B cell (primary cell): ENCODE results near the gene AHDC1.

Experiments
- EZH2 ChIP-seq: IDR thresholded peaks from 2 replicates; pipeline ENCODE4 v1.6.1; 2012; ENCODE audit warnings: borderline replicate concordance, low read depth, mild to moderate bottlenecking, moderate library complexity, low read length; ENCODE audit not compliant: insufficient read depth, poor library complexity, severe bottlenecking
- TF ChIP-seq, protein P1 (sequence below): fragments of 200-600 bp; IDR thresholded peaks from one replicate; pipeline ENCODE4 v1.8.0; 2022; ENCODE audit warnings: antibody characterized with exemption, mild to moderate bottlenecking

DNA sequence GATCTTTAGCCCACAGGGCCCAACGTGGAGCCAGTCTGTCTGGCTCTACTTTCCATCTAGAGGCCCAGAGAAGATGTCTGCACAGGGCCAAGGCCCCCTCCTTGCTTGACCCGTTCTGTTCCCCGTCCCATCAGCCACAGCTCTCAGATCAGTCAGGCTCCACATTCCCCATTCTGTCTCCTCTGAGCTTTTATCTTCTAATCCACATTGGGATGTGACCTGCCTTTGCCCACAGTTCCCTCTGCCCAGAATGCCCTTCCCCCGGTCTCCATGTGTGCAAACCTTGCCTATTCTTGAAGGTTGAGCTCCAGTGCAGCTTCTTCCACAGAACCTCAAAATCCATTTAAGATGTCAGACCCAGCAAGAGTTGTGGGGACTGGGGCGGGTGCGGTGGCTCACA lies 60.7 kb downstream of the AHDC1 start:
- TF ChIP-seq, protein P1, sequence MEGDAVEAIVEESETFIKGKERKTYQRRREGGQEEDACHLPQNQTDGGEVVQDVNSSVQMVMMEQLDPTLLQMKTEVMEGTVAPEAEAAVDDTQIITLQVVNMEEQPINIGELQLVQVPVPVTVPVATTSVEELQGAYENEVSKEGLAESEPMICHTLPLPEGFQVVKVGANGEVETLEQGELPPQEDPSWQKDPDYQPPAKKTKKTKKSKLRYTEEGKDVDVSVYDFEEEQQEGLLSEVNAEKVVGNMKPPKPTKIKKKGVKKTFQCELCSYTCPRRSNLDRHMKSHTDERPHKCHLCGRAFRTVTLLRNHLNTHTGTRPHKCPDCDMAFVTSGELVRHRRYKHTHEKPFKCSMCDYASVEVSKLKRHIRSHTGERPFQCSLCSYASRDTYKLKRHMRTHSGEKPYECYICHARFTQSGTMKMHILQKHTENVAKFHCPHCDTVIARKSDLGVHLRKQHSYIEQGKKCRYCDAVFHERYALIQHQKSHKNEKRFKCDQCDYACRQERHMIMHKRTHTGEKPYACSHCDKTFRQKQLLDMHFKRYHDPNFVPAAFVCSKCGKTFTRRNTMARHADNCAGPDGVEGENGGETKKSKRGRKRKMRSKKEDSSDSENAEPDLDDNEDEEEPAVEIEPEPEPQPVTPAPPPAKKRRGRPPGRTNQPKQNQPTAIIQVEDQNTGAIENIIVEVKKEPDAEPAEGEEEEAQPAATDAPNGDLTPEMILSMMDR, result no peak
- no peak for TF ChIP-seq EZH2
